Femur (tissue), 1 donor: ENCODE results near the gene MTG1.
"Not testable (repeated sequence)": the region's sequence is repeated elsewhere in the genome, so short reads cannot be mapped to it uniquely, and the experiment has no call there.

ENCODE experiments used
- DNase-seq: peaks from one replicate; pipeline ENCODE4 v3.0.0-alpha.2; 2017

Gene MTG1

DNA sequence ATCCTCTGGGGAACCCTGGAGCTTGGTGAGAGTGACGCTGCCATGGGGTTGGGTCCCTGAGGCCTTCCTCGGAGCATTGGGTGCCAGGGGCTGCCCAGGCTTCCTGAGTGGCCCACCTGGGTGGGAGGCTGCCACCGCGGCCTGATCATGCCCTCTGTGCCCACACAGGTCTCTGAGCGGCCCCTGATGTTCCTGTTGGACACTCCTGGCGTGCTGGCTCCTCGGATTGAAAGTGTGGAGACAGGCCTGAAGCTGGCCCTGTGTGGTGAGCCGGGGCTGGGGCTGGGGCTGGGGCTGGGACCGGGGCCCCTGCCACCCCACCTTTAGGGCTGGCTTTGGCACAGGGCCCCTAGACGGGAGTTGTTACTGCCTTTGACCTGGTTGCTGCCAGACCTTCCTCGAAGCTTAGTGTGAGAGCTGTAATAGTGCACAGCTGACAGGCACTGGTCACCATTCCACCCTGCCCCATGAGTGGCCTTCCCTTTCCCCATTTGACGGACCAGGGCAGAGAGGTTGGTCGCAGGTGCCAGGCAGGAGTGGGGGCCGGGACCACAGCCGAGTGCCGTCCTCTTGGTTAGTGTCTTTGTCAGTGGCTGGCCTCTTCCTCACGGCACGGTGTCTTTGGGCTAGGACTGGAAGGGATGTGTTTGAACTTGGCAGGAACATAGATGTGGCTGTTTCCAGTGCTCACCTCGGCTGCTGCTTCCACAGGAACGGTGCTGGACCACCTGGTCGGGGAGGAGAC lies 8.2 kb downstream of the MTG1 start:
- DNase-seq: no peak

DNA sequence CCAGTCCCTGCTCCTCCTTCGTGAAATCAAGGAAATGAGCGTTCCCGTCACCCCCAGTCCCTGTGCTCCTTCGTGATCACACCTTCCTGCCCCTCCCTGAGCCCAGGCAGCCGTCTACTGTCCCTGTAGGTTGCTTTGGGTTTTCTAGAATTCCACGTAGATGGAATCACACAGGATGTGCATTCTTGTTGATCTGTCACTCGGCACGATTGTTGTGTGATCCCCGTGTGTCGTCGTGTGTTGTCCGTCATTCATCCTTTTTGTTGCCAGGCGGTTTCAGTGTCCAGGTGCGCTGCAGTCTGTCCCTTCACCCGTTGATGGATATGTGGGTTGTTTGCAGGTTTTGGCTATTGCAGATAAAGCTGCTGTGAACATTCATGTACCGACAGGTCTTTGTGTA lies 9.4 kb downstream of the MTG1 start:
- no peak for DNase-seq

DNA sequence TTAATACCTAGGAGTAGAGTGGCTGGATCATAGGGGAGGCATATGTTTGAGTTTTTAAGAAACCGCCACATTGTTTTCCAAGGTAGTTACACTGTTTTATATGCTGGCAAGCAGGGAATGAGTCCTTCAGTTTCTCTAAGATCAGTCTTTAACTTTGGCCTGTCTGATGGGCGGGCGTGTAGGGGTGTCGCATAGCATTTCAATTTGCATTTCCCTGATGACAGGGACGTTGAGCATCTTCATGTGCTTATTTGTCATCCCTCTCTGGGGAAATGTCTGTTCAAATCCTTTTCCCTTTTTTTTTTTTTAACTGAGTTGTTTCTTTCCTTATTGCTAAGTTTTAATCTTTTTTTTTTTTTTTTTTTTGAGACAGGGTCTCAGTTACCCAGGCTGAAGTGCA lies 9.8 kb downstream of the MTG1 start:
- no peak for DNase-seq

DNA sequence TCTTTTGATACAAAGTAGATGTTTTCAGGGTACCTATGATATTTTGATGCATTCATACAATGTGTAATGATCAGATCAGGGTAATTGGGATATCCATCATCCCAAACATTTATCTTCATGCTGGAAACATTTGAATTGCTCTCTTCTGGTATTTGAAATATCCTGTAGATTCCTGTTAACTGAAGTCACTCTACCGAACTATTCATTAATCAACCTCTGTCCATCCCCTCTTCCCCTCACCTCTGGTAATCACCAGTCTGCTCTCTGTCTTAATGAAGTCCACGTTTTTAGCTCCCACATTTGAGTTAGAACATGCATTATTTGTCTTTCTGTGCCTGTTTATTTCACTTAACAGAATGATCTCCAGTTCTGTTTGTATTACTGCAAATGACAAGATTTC lies 11.3 kb downstream of the MTG1 start:
- DNase-seq: no peak

DNA sequence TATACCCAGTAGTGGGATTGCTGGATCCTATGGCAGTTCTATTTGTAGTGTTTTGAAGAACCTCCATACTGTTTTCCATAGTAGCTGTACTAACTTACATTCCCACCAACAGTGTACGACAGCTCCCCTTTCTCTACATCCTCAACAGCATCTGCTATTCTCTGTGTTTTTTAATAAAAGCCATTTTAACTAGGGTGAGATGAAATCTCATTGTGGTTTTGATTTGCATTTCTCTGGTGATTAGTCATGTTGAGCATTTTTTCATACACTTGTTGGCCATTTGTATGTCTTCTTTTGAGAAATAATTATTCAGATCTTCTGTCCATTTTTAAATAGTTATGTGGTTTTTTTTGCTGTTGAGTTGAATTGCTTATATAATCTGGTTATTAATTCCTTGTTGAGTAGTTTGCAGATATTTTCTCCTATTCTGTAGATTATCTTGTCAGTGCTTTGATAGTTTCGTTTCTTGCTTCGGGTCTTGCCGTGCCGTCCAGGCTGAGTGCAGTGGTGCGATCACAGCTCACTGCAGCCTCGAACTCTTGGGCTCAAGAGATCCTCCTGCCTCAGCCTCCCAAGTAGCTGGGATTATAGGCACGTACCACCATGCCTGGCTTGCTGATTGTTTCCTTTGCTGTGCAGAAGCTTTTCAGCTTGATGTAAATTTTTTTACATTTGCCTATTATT lies 12.0 kb downstream of the MTG1 start:
- no peak for DNase-seq

DNA sequence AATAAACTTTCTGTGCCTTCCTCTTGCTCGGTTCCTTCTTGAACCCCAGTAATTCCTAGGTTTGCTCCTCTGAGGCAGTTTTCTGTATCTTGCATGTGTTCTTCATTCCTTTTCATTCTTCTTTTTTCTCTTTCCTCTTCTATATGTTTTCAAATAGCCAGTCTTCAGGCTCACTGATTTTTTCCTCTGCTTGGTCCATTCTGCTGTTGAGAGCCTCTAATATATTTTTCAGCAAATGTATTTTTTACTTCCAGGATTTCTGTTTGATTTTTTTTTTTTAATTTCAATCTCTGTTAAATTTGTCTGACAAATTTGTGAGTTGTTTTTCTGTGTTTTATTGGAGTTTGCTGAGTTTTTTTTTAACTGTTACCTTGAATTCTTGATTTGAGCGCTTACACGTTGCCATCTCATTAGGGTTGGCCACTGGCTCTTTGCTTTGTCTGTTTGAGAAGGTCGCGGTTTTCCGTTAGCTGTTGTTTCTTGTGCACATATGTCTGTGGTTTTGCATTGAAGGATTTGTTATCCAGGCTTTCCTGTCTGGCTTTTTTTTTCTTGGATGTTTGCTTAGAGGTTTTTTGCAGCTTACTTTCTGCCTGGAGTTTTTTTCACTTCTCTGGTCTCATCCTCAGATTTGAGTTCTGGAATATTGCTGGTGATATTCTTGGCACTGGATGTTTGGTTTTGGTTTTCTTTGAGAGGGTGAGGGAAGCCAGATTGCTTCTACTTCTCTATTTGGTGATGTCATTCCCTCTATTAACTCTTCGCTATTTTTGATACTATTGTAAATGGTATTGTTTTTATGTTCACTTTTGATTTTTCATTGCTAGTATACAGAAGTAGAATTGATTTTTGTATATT lies 17.8 kb downstream of the MTG1 start:
- no peak for DNase-seq

DNA sequence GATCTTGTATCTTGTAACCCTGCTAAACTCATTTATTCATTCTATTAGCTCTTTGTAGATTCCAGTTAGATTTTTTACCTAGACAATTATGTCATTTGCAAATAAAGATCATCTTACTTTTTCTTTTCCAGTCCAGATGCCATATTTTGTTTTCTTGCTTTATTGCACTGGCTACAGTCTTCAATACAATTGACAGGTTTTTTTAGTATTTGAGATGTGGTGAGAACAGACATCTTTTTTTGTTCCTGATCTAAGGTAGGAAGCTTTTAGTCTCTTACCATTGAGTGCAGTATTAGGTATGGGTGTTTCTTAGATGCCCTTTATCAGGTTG lies 18.4 kb downstream of the MTG1 start:
- no peak for DNase-seq

DNA sequence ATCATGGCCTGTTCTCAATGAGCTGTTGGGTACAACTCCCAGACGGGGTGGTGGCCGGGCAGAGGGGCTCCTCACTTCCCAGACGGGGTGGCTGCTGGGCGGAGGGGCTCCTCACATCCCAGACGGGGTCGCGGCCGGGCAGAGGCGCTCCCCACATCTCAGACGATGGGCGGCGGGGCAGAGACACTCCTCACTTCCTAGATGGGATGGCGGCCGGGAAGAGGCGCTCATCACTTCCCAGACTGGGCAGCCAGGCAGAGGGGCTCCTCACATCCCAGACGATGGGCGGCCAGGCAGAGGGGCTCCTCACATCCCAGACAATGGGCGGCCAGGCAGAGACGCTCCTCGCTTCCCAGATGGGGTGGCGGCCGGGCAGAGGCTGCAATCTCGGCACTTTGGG lies 20.4 kb downstream of the MTG1 start:
- DNase-seq: not testable (repeated sequence)

DNA sequence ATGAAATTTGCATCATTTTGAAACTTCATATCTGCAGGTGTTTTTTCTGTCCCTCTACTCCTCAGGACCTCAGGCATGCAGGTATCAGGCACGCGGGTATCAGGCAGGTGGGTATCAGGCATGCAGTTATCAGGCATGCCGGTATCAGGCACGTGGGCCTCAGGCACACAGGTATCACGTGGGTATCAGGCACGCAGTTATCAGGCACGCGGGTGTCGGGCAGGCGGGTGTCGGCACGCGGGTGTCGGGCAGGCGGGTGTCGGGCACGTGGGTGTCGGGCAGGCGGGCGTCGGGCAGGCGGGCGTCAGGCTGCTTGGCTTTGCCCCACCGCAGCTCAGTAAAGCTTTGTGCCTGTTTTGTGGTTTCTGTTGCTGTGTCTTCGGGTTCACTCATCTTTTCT lies 21.8 kb downstream of the MTG1 start:
- no peak for DNase-seq

DNA sequence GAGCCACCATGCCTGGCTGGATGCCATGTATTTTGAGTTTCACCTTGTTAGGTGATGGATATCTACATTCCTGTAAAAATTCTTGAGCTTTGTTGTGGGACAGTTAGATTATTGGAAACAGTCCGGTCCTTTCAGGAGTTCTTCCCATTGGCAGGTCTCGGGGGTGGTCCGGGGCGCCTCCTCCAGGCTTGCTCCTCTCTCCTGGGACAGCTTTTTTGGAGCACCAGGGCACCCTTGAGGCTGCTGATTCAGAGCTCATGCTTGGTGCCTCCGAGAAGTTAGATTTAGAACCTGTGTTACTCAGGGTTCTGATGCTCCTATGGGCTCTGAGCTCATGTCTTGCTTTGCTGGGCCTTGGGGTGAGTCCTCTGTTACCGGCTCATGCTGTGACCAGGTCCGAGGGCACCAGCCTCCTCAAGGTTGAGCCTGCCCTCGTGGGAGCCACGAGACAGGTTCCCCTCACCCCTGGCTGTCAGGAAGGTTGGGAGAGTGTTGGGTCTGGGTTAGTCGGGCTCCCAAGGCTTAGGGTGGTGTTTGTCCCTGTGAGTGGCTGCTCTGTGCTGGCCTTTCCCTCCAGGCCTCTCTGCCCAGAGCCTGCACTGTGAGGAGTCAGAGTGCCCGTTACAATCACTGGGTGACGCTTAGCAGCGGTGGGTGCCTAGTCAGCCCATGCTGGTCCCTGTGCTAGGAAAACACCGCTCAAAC lies 24.5 kb downstream of the MTG1 start:
- DNase-seq: no peak

DNA sequence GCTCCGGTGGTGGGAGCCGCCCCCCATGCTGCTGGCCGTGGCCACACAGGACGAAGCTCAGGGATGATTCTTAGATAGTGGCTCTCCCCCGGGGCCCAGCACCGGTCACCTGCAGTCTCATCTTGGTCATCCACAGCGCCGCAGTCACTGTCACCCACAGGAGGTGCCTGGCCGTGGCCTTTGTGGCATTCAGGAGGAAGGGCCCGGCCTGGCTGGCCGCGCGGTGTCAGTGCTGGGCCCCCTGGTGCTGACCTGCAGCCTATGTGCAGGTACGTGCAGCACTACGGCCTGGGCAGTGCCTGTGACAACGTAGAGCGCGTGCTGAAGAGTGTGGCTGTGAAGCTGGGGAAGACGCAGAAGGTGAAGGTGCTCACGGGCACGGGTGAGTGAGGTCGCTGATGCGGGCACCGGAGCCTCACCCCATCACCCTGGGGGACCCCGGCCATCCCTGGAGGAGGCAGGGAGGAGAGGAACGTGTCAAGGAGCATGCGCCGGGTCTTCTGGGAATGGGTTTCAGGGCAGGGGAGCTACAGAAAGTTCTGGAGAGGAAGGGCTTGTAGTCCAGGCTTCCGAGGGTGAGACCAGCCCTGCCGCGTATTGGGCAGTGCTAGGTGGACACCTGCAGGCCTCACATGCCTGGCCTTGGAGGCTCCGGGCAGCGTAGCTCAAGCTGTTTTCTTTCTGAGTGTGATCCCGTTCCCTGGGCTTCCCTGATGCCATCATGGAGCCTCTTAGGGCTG lies 25.4 kb downstream of the MTG1 start:
- no peak for DNase-seq

DNA sequence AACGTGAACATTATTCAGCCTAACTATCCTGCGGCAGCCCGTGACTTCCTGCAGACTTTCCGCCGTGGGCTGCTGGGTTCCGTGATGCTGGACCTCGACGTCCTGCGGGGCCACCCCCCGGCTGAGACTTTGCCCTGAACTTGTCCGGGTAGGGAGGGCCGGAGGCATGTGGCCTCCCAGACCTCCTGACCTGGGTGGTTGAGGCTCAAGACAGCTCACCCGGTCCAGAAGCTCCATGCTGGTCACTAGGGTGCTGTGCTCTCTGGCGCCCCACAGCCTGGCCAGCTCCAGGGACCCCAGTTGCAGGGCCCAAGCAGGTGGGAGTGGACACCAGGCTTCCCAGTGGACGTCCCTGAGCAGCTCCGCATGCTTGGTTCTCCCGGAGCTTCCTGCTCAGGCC lies 26.1 kb downstream of the MTG1 start:
- DNase-seq: no peak

DNA sequence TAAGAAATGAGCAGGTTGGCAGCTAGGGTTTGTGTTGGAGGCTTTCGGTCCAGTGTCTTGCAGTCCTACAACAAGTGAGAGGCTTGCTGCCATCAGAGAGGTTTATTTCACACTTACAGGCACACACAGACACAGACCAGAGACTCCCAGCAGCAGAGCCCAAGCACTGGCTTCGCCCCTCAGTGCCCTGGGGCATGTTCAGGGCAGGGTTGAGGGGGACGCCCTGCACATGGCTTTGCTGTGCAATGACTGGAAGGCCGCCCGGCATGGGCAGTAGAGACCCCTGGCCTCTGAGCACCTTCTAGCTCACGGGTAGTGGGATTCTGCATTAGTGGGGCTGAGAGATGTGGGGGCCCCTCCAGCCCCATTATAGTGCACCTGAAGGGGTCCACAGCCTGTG lies 26.6 kb downstream of the MTG1 start:
- DNase-seq: no peak

DNA sequence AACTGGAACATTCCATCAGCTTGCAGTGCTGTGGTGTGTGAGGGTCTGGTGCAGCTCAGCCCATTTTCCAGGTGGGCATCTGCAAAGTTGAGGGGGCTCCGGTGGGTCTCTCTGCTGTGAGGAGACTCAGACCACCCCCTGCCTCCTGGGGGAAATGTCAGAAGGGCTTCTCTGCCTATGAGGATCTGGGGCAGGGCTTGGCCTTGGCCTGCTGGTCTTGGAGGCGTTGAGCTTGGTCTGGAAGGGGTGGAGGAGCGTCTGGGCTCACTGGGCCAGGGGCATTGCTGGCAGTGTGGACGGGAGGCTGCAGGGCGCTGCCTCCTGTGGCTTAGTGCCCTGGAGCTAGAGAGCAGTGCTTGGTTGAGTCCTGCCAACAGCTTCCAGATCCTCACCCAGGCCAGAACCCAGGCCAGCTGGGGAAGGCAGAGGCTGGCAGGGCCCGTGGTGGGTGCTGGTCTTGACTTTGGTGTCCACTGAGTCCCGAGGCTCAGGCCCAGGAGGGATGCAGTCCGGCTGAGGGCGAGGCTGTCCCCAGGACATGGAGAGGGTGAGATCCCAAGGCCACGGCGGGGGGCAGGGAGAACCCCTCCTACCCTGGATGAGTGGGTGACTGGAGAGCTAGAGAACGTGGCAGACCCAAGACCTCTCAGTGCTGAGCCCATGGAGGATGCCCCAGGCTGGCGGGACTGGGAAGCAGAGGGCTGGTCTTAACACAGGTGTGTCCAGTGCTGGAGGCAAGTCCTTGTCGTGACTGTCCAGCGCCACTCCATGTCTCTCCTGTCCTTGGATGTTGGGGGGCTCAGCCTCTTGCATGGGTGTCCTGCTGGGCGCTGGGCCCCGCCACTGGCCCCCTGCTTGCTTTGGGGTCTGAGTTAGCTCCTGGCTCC lies 27.6 kb downstream of the MTG1 start:
- DNase-seq: no peak

DNA sequence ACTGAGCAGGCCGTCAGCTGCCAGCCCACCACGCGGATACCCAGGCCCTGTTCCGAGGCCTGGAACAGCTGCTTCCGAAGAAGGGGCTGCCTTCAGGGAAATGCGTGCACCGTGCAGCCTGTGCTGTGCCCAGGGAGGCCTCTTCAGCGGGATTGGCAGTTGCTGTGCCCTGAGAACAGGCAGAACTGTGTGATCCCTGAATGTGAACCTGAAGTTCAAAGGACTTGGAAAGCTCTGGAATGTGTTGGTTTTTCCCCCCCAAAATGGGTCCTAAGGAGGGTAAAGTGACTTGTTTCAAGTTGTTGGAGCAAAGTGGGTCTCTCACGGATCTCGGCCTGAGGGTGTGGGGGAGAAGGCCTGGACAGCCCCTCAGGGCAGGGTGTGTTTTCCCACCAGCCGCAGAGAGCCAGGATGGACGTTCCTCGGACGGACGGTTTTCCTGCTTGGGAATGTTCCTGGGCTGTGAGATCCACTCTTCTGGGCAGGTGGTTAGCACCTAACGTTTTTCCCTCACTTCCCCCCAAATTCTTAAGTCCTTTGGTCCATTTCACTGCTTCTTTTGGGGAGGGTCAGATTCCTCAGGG lies 28.4 kb downstream of the MTG1 start:
- no peak for DNase-seq

DNA sequence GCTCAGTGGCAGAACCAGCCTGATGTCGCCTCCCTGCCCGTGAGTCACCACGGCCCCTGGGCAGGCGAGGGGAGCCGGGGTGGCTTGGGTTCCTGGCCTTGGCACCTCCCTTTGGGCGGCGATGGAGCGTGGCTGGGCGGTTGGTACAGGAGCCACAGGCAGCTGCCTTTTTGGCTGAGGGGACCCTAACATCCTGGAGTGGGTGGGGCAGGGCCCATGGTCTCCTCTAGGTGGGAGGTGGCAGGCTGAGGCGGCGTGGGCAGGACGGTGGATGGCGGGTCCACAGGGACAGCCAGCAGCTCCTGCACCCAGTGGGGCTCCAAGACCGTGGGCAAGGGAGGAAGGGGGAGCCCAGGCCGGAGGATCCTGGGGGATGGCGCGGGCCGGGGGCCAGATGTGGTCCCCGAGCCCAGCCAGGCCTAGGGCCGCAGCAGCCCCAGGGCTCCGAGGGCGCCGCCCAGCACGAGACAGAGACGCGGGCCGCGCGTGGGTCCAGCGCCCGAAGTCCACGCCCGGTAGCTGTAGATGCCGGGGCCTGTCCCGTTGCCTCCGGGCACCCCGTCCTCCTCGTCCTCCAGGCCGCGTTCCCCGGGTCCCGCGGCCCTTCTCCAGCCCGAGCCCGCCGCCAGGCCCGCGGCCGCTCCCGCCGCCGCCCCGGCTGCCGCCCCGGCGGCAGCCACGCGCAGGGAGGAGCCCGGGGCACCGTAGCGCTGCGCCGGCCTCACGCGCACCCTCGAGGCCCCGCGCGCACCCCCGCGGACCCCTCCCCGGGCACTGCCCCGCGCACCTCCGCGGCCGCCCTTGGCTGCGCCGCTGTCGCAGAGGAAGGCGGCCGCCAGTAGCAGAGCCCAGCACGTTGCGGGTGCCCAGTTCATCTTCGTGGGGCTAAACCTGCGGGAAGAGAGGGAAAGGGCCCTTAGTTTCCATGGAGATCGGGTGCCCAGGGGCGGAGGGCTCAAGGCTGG lies 29.1 kb downstream of the MTG1 start:
- DNase-seq: no peak

DNA sequence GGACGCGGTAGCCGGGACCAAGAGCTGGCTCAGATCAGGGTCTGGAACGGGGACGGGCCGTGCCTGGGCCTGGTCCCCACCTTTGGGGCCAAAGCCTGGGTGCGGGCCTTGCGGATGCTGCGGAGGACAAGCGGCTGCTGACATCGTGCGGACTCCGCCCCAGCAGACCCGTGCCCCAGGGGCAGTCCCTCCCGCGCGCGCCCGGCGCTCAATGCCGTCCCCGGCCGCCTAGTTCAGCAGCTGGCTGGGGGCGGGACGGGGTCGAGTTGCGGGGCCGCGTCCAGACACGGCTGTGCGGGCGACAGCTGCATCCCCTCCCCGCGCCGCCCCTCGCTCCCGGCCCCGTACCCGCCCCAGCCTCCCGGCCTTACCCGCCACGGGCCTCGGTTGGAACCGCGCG lies 30.1 kb downstream of the MTG1 start:
- DNase-seq: not testable (repeated sequence)

DNA sequence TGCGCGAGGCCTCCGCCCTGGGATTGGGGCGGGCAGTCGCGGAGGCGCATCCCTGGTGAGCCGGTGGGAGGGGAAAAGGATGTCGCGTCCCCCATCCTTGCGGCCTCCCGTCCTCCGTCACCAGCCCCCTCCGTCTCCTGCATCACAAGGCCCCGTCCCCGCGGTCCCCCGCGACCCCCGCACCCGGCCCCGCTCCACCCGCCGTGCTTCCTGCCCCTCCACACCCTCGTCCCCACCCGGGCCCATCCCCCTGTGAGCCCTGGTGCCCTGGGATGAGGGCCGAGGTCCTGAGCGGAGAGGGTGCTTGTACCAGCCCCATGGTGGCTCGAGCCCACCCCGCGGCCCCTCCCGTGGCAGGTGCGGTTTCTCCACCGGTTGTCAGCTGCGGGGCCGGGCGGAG lies 30.6 kb downstream of the MTG1 start, which contains the start of gene SPRN:
Gene SPRN, minus strand, starts transcription at position 25 of the 400 bp plus-strand sequence. CDS start 944 bp downstream, outside the sequence.
- DNase-seq: not testable (repeated sequence)

DNA sequence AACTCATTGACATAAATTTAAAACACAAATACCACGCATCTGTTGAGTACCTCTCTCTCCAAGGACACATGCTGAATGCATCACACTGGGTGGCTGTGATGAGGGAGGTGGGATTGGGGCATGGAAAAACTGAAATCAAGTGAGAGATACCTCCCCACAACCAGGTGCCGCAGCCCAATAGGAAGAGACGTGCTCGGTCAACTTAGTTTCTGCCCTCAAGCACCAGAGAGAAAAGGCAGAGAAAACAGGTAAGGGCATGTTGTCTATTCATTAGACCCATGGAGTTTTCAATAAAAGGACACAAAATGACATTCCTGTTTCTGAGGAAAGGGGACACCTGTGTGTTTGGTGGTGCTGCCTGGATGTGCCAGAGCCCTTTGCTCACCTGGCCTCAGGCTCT lies 35.6 kb downstream of the MTG1 start:
- DNase-seq: not testable (repeated sequence)
